HUES48 (cell line): ENCODE results near the gene TMEM92.
"Not testable (repeated sequence)": the region's sequence is repeated elsewhere in the genome, so short reads cannot be mapped to it uniquely, and the experiment has no call there.

Source experiments
- H3K27ac ChIP-seq: one replicate; pipeline ENCODE4 v1.7.0; 2013; ENCODE audit warnings: low read depth, low read length, inconsistent platforms
- H3K27me3 ChIP-seq: 2 replicates; pipeline ENCODE4 v1.6.1; 2013; ENCODE audit warnings: mild to moderate bottlenecking, low read length; ENCODE audit not compliant: control insufficient read depth, insufficient read depth
- H3K36me3 ChIP-seq: 2 replicates; pipeline ENCODE4 v1.6.1; 2013; ENCODE audit warnings: low read length; ENCODE audit not compliant: control insufficient read depth, insufficient read depth
- H3K4me1 ChIP-seq: 2 replicates; pipeline ENCODE4 v1.6.1; 2013; ENCODE audit warnings: mild to moderate bottlenecking, low read length; ENCODE audit not compliant: control insufficient read depth, insufficient read depth
- H3K4me3 ChIP-seq: 2 replicates; pipeline ENCODE4 v1.5.1; 2013; ENCODE audit warnings: mild to moderate bottlenecking, low read depth, low read length
- H3K9ac ChIP-seq: 2 replicates; pipeline ENCODE4 v1.6.1; 2013; ENCODE audit warnings: mild to moderate bottlenecking, low read depth, low read length, moderate library complexity
- H3K9me3 ChIP-seq: 2 replicates; pipeline ENCODE4 v1.6.1; 2013; ENCODE audit warnings: low read length; ENCODE audit not compliant: control insufficient read depth, insufficient read depth

Gene TMEM92

GRCh38 chr17:50270435-50271362, 3.6 kb upstream of the TMEM92 start:
- H3K27ac ChIP-seq, result no peak overlapping the region
- H3K4me3 ChIP-seq, result no peak overlapping the region
- no peaks in the 10 kb centered on the region for H3K36me3 ChIP-seq
- H3K9me3 ChIP-seq, result no peaks in the 10 kb centered on the region
- peaks cover 10% of the 10 kb centered on the region for H3K27me3 ChIP-seq
- H3K9ac ChIP-seq, result no peak overlapping the region
- peaks cover 27% of the 10 kb centered on the region for H3K4me1 ChIP-seq

GRCh38 chr17:50271363-50271750, 2.9 kb upstream of the TMEM92 start:
- H3K4me3 ChIP-seq, H3K36me3 ChIP-seq, H3K27ac ChIP-seq, H3K9ac ChIP-seq, H3K27me3 ChIP-seq, H3K9me3 ChIP-seq: not testable (repeated sequence)
- H3K4me1 ChIP-seq, result peaks cover 27% of the 10 kb centered on the region

- Histone ChIP-seq H3K27me3 (peaks cover 10% of the 10 kb centered on the region), H3K9ac (no peak overlapping the region), H3K36me3 (no peaks in the 10 kb centered on the region), H3K4me3 (no peak overlapping the region), H3K9me3 (no peaks in the 10 kb centered on the region), H3K4me1 (peaks cover 36% of the 10 kb centered on the region), H3K27ac (no peak overlapping the region)
Measured at GRCh38 chr17:50272246-50272645, 2.0 kb upstream of the TMEM92 start.

- Histone ChIP-seq H3K36me3 (no peaks in the 10 kb centered on the region), H3K4me3 (peak overlapping the region; percentile 55), H3K27ac (no peak overlapping the region), H3K4me1 (peaks cover 42% of the 10 kb centered on the region), H3K9ac (no peak overlapping the region), H3K9me3 (no peaks in the 10 kb centered on the region), H3K27me3 (peaks cover 10% of the 10 kb centered on the region)
Measured at GRCh38 chr17:50272711-50273653, 1.3 kb upstream of the TMEM92 start.

- no peaks in the 10 kb centered on the region for H3K9me3 ChIP-seq
- peak overlapping the region; percentile 17; the same call in 1 of the 2 replicates for H3K4me3 ChIP-seq
- no peak overlapping the region for H3K9ac ChIP-seq
- H3K27me3 ChIP-seq, result peaks cover 10% of the 10 kb centered on the region
- peaks cover 42% of the 10 kb centered on the region for H3K4me1 ChIP-seq
- no peak overlapping the region for H3K27ac ChIP-seq
- no peaks in the 10 kb centered on the region for H3K36me3 ChIP-seq
Measured at GRCh38 chr17:50273654-50274040, 619 bp upstream of the TMEM92 start.

GRCh38 chr17:50274897-50275221, 593 bp downstream of the TMEM92 start:
- Histone ChIP-seq H3K27me3 (peaks cover 10% of the 10 kb centered on the region), H3K36me3 (peaks cover 8% of the 10 kb centered on the region), H3K27ac (peak overlapping the region; percentile 59), H3K9ac (no peak overlapping the region), H3K4me3 (peak overlapping the region; percentile 74; the same call in 1 of the 2 replicates), H3K4me1 (peaks cover 43% of the 10 kb centered on the region), H3K9me3 (no peaks in the 10 kb centered on the region)

- Histone ChIP-seq H3K27ac (no peak overlapping the region), H3K36me3 (peaks cover 8% of the 10 kb centered on the region), H3K4me3 (peak overlapping the region; percentile 74; the same call in 1 of the 2 replicates), H3K27me3 (peaks cover 10% of the 10 kb centered on the region), H3K9ac (no peak overlapping the region), H3K9me3 (no peaks in the 10 kb centered on the region), H3K4me1 (peaks cover 46% of the 10 kb centered on the region)
Measured at GRCh38 chr17:50275279-50275678, 1.0 kb downstream of the TMEM92 start.

- H3K4me1 ChIP-seq, result peaks cover 42% of the 10 kb centered on the region
- H3K27ac ChIP-seq, result no peak overlapping the region
Measured at GRCh38 chr17:50276588-50277356, 2.5 kb downstream of the TMEM92 start.

GRCh38 chr17:50277357-50277754, 3.1 kb downstream of the TMEM92 start:
- H3K9ac ChIP-seq, result no peak overlapping the region
- peaks cover 8% of the 10 kb centered on the region for H3K36me3 ChIP-seq
- no peaks in the 10 kb centered on the region for H3K9me3 ChIP-seq
- no peak overlapping the region for H3K27ac ChIP-seq
- no peak overlapping the region for H3K4me3 ChIP-seq
- H3K4me1 ChIP-seq, result peaks cover 40% of the 10 kb centered on the region
- peaks cover 9% of the 10 kb centered on the region for H3K27me3 ChIP-seq

More at GRCh38 chr17:50276588-50277356, 2.5 kb downstream of the TMEM92 start:
- Histone ChIP-seq H3K4me3 (no peak overlapping the region), H3K9ac (no peak overlapping the region), H3K27me3 (peaks cover 10% of the 10 kb centered on the region), H3K9me3 (no peaks in the 10 kb centered on the region), H3K36me3 (peaks cover 8% of the 10 kb centered on the region)

- H3K4me1 ChIP-seq, result peaks cover 38% of the 10 kb centered on the region
- no peak overlapping the region for H3K4me3 ChIP-seq
- H3K9me3 ChIP-seq, result no peaks in the 10 kb centered on the region; the same call in 1 of the 2 replicates
- H3K27ac ChIP-seq, result no peak overlapping the region
- H3K9ac ChIP-seq, result no peak overlapping the region
- peaks cover under 1% of the 10 kb centered on the region; the same call in 1 of the 2 replicates for H3K27me3 ChIP-seq
- H3K36me3 ChIP-seq, result peaks cover 8% of the 10 kb centered on the region
Measured at GRCh38 chr17:50278526-50279180, 4.4 kb downstream of the TMEM92 start.
